A673 (cell line): ENCODE results near the gene POLD4. TPM values are rescaled to one million over a fixed set of nuclear protein-coding genes. Genes with fewer than 3 reads are reported as not detected.

Source experiments
- BruUV-seq: library from RNA; stranded (reverse); fragments of 400-500 nt; replicated peaks from 2 replicates; lab custom pipeline; 2021; lab: Mats Ljungman, UMichigan
- CTCF ChIA-PET: fragments of 300-600 bp; sonication (Branson Sonifier 250); formaldehyde crosslinking; loops from one replicate; lab custom pipeline; 2022; ENCODE audit warnings: antibody characterized with exemption; lab: Charles Lee
- POLR2A ChIA-PET: fragments of 300-600 bp; sonication (Branson Sonifier 250); formaldehyde crosslinking; loops from one replicate; lab custom pipeline; 2022; ENCODE audit warnings: antibody characterized with exemption; ENCODE audit not compliant: low non-redundant PET; lab: Charles Lee
- DNase-seq: peaks from one replicate; pipeline ENCODE4 v3.0.0-alpha.2; 2015; ENCODE audit warnings: low spot score
- H3K27ac ChIP-seq: fragments of 200-600 bp; sonication (generic); 2 replicates; pipeline ENCODE4 v1.5.1; 2016; ENCODE audit warnings: mixed run types, low read depth, mild to moderate bottlenecking, mixed read lengths, antibody characterized with exemption, low read length; ENCODE audit not compliant: poor library complexity, severe bottlenecking
- H3K27me3 ChIP-seq: fragments of 200-600 bp; sonication (generic); replicated peaks from 2 replicates; pipeline ENCODE4 v1.6.1; 2017; ENCODE audit warnings: mixed run types, low read depth, mild to moderate bottlenecking, mixed read lengths, antibody characterized with exemption, low read length; ENCODE audit not compliant: insufficient read depth, poor library complexity
- H3K36me3 ChIP-seq: fragments of 200-600 bp; sonication (generic); 2 replicates; pipeline ENCODE4 v1.6.1; 2016; ENCODE audit warnings: mixed run types, mild to moderate bottlenecking, mixed read lengths, antibody characterized with exemption, low read length; ENCODE audit not compliant: insufficient read depth, poor library complexity, severe bottlenecking
- H3K4me1 ChIP-seq: fragments of 200-600 bp; sonication (generic); 2 replicates; pipeline ENCODE4 v1.6.1; 2017; ENCODE audit warnings: mixed run types, mild to moderate bottlenecking, mixed read lengths, antibody characterized with exemption, low read length; ENCODE audit not compliant: insufficient read depth, poor library complexity, severe bottlenecking
- H3K4me3 ChIP-seq: fragments of 200-600 bp; sonication (generic); 2 replicates; pipeline ENCODE4 v1.5.1; 2016; ENCODE audit warnings: low read depth, mixed run types, mild to moderate bottlenecking, mixed read lengths, low read length; ENCODE audit not compliant: poor library complexity, severe bottlenecking
- H3K9me3 ChIP-seq: fragments of 200-600 bp; sonication (generic); 2 replicates; pipeline ENCODE4 v1.6.1; 2016; ENCODE audit warnings: mixed run types, low read depth, mild to moderate bottlenecking, mixed read lengths, antibody characterized with exemption, low read length; ENCODE audit not compliant: poor library complexity, severe bottlenecking
- EZH2 ChIP-seq: fragments of 200-600 bp; sonication (generic); IDR thresholded peaks from 2 replicates; pipeline ENCODE4 v1.6.1; 2017; ENCODE audit warnings: borderline replicate concordance, low read depth, mild to moderate bottlenecking, mixed read lengths, antibody characterized with exemption, low read length; ENCODE audit not compliant: poor library complexity, severe bottlenecking
- intact Hi-C: fragments of 100-400 bp; cut with micrococcal nuclease; formaldehyde crosslinking; loops from one replicate; pipeline ENCODE4 v1.10.0; 2022; ENCODE audit not compliant: unreplicated experiment
- total RNA-seq: library from RNA; stranded (reverse); gene quantifications from 2 replicates; pipeline ENCODE4 v1.2.3, GENCODE V29; 2021
- TF ChIP-seq, protein P1 (sequence below): fragments of 300-800, 200-600 bp; sonication (generic); conservative IDR thresholded peaks from 2 replicates; pipeline ENCODE4 v1.5.1; 2017; ENCODE audit warnings: low read depth, mild to moderate bottlenecking, antibody characterized with exemption, low read length, moderate library complexity, mixed read lengths

Gene POLD4
- total RNA-seq, 1 experiment from 2014 or later = 13.2 TPM

DNA sequence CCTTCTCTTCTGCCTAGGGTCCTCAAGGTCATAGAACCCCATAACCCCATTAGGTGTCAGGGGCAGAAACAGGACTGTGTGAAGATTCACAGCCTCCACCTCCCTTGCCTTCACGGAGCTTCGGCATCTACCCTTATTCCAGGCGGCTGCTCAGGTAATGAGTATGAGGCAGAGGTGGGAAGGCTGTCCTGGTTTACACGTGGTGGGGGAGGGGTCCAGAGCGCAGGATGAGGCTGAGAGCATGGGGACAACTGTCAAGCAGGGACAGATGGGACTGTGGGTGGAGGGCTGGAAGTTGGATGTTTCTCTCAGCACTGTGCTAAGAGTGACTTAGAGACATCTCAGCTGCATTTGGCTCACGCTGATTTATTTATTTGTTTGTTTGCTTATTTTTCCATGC lies 34.2 kb upstream of the POLD4 start:
- Histone ChIP-seq H3K27ac (no peak overlapping the region), H3K4me3 (no peak overlapping the region), H3K27me3 (no peaks in the 10 kb centered on the region), H3K36me3 (no peaks in the 10 kb centered on the region), H3K9me3 (no peaks in the 10 kb centered on the region), H3K4me1 (peaks cover 15% of the 10 kb centered on the region)
- intact Hi-C loops = loop anchor here (10.0 kb wide), 2 partner anchors 303 to 333 kb away; partner anchors contain the start of gene RHOD
- ChIA-PET POLR2A (no interaction called here), CTCF (interaction anchor here (0.7 to 1.5 kb wide), 2 partner anchors 14 to 726 kb away, joined by 3 read pairs; partner anchors contain the start of gene PPP1CA)
- no TSS peak for BruUV-seq
- TF ChIP-seq, protein P1, sequence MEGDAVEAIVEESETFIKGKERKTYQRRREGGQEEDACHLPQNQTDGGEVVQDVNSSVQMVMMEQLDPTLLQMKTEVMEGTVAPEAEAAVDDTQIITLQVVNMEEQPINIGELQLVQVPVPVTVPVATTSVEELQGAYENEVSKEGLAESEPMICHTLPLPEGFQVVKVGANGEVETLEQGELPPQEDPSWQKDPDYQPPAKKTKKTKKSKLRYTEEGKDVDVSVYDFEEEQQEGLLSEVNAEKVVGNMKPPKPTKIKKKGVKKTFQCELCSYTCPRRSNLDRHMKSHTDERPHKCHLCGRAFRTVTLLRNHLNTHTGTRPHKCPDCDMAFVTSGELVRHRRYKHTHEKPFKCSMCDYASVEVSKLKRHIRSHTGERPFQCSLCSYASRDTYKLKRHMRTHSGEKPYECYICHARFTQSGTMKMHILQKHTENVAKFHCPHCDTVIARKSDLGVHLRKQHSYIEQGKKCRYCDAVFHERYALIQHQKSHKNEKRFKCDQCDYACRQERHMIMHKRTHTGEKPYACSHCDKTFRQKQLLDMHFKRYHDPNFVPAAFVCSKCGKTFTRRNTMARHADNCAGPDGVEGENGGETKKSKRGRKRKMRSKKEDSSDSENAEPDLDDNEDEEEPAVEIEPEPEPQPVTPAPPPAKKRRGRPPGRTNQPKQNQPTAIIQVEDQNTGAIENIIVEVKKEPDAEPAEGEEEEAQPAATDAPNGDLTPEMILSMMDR = no peak
- no peak for TF ChIP-seq EZH2
- no peak for DNase-seq

DNA sequence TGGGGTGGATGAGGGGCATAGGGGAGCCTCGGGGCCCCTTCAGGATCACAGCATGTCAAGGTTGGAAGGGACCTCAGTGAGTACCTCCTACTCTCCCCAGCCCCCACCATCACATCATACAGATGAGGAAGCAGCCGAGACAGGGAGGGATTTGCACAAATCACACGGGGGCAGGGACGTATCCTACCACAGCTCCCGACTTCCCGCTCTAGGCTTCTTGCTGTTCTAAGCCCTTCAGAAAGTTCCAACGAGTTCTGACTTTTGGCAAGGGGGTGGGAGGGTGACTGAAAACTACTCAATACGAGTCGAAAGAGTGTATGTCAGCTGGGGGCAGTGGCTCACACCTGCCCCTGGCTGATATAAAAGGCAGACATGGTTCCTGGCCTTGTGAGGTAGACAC lies 33.7 kb upstream of the POLD4 start:
- no peak overlapping the region for H3K4me3 ChIP-seq
- ChIA-PET CTCF (interaction anchor here (0.6 to 1.5 kb wide), 3 partner anchors 14 to 727 kb away, joined by 3 to 10 read pairs (median 3); partner anchors contain the start of gene PPP1CA), POLR2A (interaction anchor here (0.6 kb wide), 2 partner anchors 13 to 15 kb away, joined by 4 to 5 read pairs; partner anchors contain the start of gene PPP1CA)
- H3K27ac ChIP-seq = no peak overlapping the region
- DNase-seq = no peak
- H3K4me1 ChIP-seq = peaks cover 14% of the 10 kb centered on the region
- no peaks in the 10 kb centered on the region for H3K36me3 ChIP-seq
- intact Hi-C loops = loop anchor here (10.0 kb wide), 2 partner anchors 302 to 332 kb away; partner anchors contain the start of gene RHOD
- no peaks in the 10 kb centered on the region for H3K9me3 ChIP-seq
- no TSS peak for BruUV-seq
- H3K27me3 ChIP-seq = no peaks in the 10 kb centered on the region
- TF ChIP-seq, protein P1 = no peak
- no peak for TF ChIP-seq EZH2

DNA sequence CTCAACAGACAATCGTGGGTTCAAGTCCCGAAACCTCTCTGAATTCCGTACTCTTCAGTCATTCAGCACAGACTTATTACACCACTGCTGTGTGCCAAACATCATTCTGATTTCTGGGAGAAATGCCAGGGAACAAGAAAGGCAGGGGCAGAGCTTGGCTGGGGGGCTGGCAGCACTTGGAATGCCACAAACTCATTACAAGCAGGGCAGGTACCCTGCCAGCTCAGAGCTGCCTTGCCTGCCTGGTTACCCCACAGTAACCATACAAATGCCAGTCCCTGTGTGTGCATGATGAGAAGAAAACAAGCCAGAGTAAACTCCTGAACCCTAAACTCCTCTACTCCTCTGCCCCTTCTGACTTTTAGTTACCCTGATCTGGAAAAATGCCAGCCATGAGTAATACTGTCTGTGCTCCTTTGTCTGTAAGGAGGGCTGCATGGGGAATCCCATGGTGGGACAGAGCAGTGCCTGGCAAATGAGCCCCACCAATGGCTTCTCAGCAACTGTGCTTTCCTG lies 31.6 kb upstream of the POLD4 start:
- POLR2A ChIA-PET = interaction anchor here (0.6 kb wide), 1 partner anchor 12 kb away, joined by 3 read pairs; no protein-coding TSS in a partner anchor
- Histone ChIP-seq H3K4me3 (no peak overlapping the region), H3K36me3 (no peaks in the 10 kb centered on the region), H3K27me3 (no peaks in the 10 kb centered on the region), H3K4me1 (peaks cover 9% of the 10 kb centered on the region), H3K9me3 (no peaks in the 10 kb centered on the region), H3K27ac (no peak overlapping the region)
- CTCF ChIA-PET = interaction anchor here (1.0 to 5.9 kb wide), 2 partner anchors 32 to 124 kb away, joined by 5 to 78 read pairs; partner anchors contain the start of gene POLD4
- DNase-seq = peak; percentile 74
- intact Hi-C loops = loop anchor here (10.0 kb wide), 2 partner anchors 300 to 330 kb away; partner anchors contain the start of gene RHOD
- no peak for TF ChIP-seq EZH2
- TF ChIP-seq, protein P1 = no peak
- no TSS peak for BruUV-seq
